IMR-90 (cell line): Measurements from ENCODE around the gene PDGFC. TPM values are rescaled to one million over a fixed set of nuclear protein-coding genes. Genes with fewer than 3 reads are reported as not detected.

Experiments used
- ATAC-seq: fragments of 200-7000 bp; cut with Tn5 transposase; 2 replicates; pipeline ENCODE4 v1.9.1; 2020; ENCODE audit warnings: low read depth, mild to moderate bottlenecking, moderate library complexity
- BruUV-seq: library from RNA; stranded (reverse); fragments of 400-500 nt; replicated peaks from 2 replicates; lab custom pipeline; 2021; lab: Mats Ljungman, UMichigan
- CTCF ChIA-PET: fragments of 300-600 bp; formaldehyde crosslinking; extraction: SDS; loops from one replicate; lab custom pipeline; 2021; ENCODE audit warnings: antibody characterized with exemption; lab: Yijun Ruan, JAX
- POLR2A ChIA-PET: fragments of 300-600 bp; sonication (Branson Sonifier 250); formaldehyde crosslinking; loops from one replicate; lab custom pipeline; 2022; ENCODE audit warnings: antibody characterized with exemption; ENCODE audit not compliant: unreplicated experiment; lab: Charles Lee
- DNase-seq: peaks from one replicate; pipeline ENCODE4 v3.0.0; 2013
- H2AFZ ChIP-seq: replicated peaks from 2 replicates; pipeline ENCODE3; 2013; ENCODE audit warnings: low read length, mild to moderate bottlenecking; ENCODE audit not compliant: poor library complexity
- H2AK5ac ChIP-seq: 2 replicates; pipeline ENCODE4 v1.6.1; 2013; ENCODE audit warnings: low read depth, low read length, inconsistent platforms
- H2AK9ac ChIP-seq: replicated peaks from 2 replicates; pipeline ENCODE3; 2013; ENCODE audit warnings: mild to moderate bottlenecking, low read depth, low read length, moderate library complexity; ENCODE audit not compliant: poor library complexity
- H2BK120ac ChIP-seq: 2 replicates; pipeline ENCODE4 v1.6.1; 2013; ENCODE audit warnings: low read depth, low read length, inconsistent platforms
- H2BK15ac ChIP-seq: 3 replicates; pipeline ENCODE4 v1.6.1; 2013; ENCODE audit warnings: low read depth, low read length, inconsistent platforms
- H2BK20ac ChIP-seq: 2 replicates; pipeline ENCODE4 v1.6.1; 2013; ENCODE audit warnings: low read depth, mild to moderate bottlenecking, inconsistent platforms, low read length, moderate library complexity
- H2BK5ac ChIP-seq: 2 replicates; pipeline ENCODE4 v1.6.1; 2013; ENCODE audit warnings: mild to moderate bottlenecking, low read depth, low read length, inconsistent platforms; ENCODE audit not compliant: poor library complexity, severe bottlenecking
- H3K14ac ChIP-seq: replicated peaks from 2 replicates; pipeline ENCODE4 v1.6.1; 2013; ENCODE audit warnings: low read depth, low read length, inconsistent platforms
- H3K18ac ChIP-seq: 2 replicates; pipeline ENCODE4 v1.6.1; 2013; ENCODE audit warnings: low read depth, low read length, control low read depth
- H3K23ac ChIP-seq: 2 replicates; pipeline ENCODE4 v1.6.1; 2013; ENCODE audit warnings: low read depth, low read length, inconsistent platforms
- H3K27ac ChIP-seq: 2 replicates; pipeline ENCODE4 v1.5.1; 2013; ENCODE audit warnings: mild to moderate bottlenecking, control low read depth, low read length; ENCODE audit not compliant: insufficient read depth
- H3K27me3 ChIP-seq: 2 replicates; pipeline ENCODE4 v1.6.1; 2013; ENCODE audit warnings: low read length; ENCODE audit not compliant: control insufficient read depth, insufficient read depth
- H3K36me3 ChIP-seq: 2 replicates; pipeline ENCODE4 v1.6.1; 2013; ENCODE audit warnings: low read length, mixed read lengths; ENCODE audit not compliant: control insufficient read depth, insufficient read depth
- H3K4ac ChIP-seq: 2 replicates; pipeline ENCODE4 v1.6.1; 2013; ENCODE audit warnings: low read depth, low read length, inconsistent platforms
- H3K4me1 ChIP-seq: 2 replicates; pipeline ENCODE4 v1.6.1; 2013; ENCODE audit warnings: low read length, mixed read lengths; ENCODE audit not compliant: control insufficient read depth, insufficient read depth
- H3K4me2 ChIP-seq: 2 replicates; pipeline ENCODE4 v1.6.1; 2013; ENCODE audit warnings: low read depth, mild to moderate bottlenecking, control low read depth, low read length, moderate library complexity
- H3K4me3 ChIP-seq: 2 replicates; pipeline ENCODE4 v1.5.1; 2013; ENCODE audit warnings: low read depth, mild to moderate bottlenecking, control low read depth, low read length, moderate library complexity; ENCODE audit not compliant: insufficient read depth
- H3K56ac ChIP-seq: 2 replicates; pipeline ENCODE4 v1.6.1; 2013; ENCODE audit warnings: low read length, inconsistent platforms; ENCODE audit not compliant: insufficient read depth; ENCODE audit errors: extremely low read depth
- H3K79me1 ChIP-seq, 2 experiments: 2 replicates each; pipeline ENCODE4 v1.6.1; 2013; ENCODE audit warnings: low read length in 2 of 2, inconsistent platforms in 1 of 2, low read depth in 1 of 2
- H3K9ac ChIP-seq: 2 replicates; pipeline ENCODE4 v1.6.1; 2013; ENCODE audit warnings: low read depth, low read length, control low read depth
- H3K9me1 ChIP-seq: 2 replicates; pipeline ENCODE4 v1.6.1; 2013; ENCODE audit warnings: low read length, inconsistent platforms; ENCODE audit not compliant: insufficient read depth
- H3K9me3 ChIP-seq: 2 replicates; pipeline ENCODE4 v1.6.1; 2013; ENCODE audit warnings: low read length; ENCODE audit not compliant: control insufficient read depth, insufficient read depth
- H4K20me1 ChIP-seq: 2 replicates; pipeline ENCODE4 v1.6.1; 2013; ENCODE audit warnings: low read length, inconsistent platforms; ENCODE audit not compliant: insufficient read depth
- H4K5ac ChIP-seq: 2 replicates; pipeline ENCODE4 v1.6.1; 2013; ENCODE audit warnings: mild to moderate bottlenecking, low read depth, low read length, control low read depth
- H4K8ac ChIP-seq, 2 experiments: 2 replicates each; pipeline ENCODE4 v1.6.1; 2013; ENCODE audit warnings: low read depth in 2 of 2, low read length in 2 of 2, control low read depth in 1 of 2, inconsistent platforms in 1 of 2
- H4K91ac ChIP-seq: 2 replicates; pipeline ENCODE4 v1.6.1; 2013; ENCODE audit warnings: low read depth, low read length, inconsistent platforms; ENCODE audit not compliant: insufficient read depth
- CEBPB ChIP-seq: IDR thresholded peaks from 2 replicates; pipeline ENCODE4 v1.6.1; 2012; ENCODE audit warnings: low read depth, low read length, improper control_type of control experiment
- POLR2A ChIP-seq: IDR thresholded peaks from 2 replicates; pipeline ENCODE4 v1.6.1; 2012; ENCODE audit warnings: mild to moderate bottlenecking, low read depth, low read length
- WGBS, 2 experiments: methylation state at CpG; one replicate each; pipeline versions ENCODE4 v1.1.5 to v1.1.7; 2013; ENCODE audit warnings: missing lambda C conversion rate in 2 of 2; ENCODE audit not compliant: insufficient read length in 1 of 2; ENCODE audit errors: extremely low coverage in 2 of 2; 5-methylcytosine and 5-hydroxymethylcytosine counted together
- dilution Hi-C: fragments of 300-500 bp; cut with HindIII; formaldehyde crosslinking; loops from one replicate; pipeline ENCODE4 v1.14.3; 2018; ENCODE audit warnings: low sequenced_read_pairs; ENCODE audit not compliant: unreplicated experiment
- in situ Hi-C: fragments of 300-500 bp; cut with MboI; formaldehyde crosslinking; loops from 3 replicates; pipeline ENCODE4 v1.14.3; 2019; ENCODE audit warnings: low sequenced_read_pairs, inconsistent platforms, mixed read lengths
- intact Hi-C: fragments of 100-400 bp; cut with micrococcal nuclease; formaldehyde crosslinking; loops from 2 replicates; pipeline ENCODE4 v1.10.0; 2022
- polyA plus RNA-seq, 3 experiments: library from polyadenylated mRNA; depleted of rRNA; stranded (reverse); fragments of >200 nt; gene quantifications; 2 replicates each; pipeline ENCODE4 v1.2.3, GENCODE V29; 2012; ENCODE audit warnings: low replicate concordance in 1 of 3
- total RNA-seq: library from RNA; depleted of rRNA; stranded (reverse); fragments of >200 nt; gene quantifications from 2 replicates; pipeline ENCODE4 v1.2.3, GENCODE V29; 2012

Gene PDGFC
- total and polyA plus RNA-seq, 2 of the 4 experiments (the other 2 are of a cell fraction): 19.8 to 90.7 TPM

GRCh38 chr4:156829201-156829873, 142.3 kb downstream of the PDGFC start:
- H2AFZ ChIP-seq: no peak overlapping the region
- H3K36me3 ChIP-seq: no peaks in the 10 kb centered on the region
- H3K4ac ChIP-seq: no peak overlapping the region
- BruUV-seq: no TSS peak
- no peaks in the 10 kb centered on the region for H3K27me3 ChIP-seq
- in situ Hi-C loops: no loop called here
- no peak overlapping the region for H4K5ac ChIP-seq
- H3K23ac ChIP-seq: no peak overlapping the region
- H3K4me2 ChIP-seq: peak overlapping the region; percentile 1; the same call in 1 of the 2 replicates
- no peak overlapping the region for H4K91ac ChIP-seq
- H3K4me1 ChIP-seq: peaks cover 2% of the 10 kb centered on the region; the same call in 1 of the 2 replicates
- intact Hi-C loops: no loop called here
- no CpG with 5 or more reads among the region's 4 CpGs for WGBS, 2 experiments
- no peak overlapping the region for H3K14ac ChIP-seq
- H3K79me1 ChIP-seq: peaks cover 5 to 24% of the 10 kb centered on the region in 2 experiments; a peak in 3 of 4 replicates
- H4K20me1 ChIP-seq: no peaks in the 10 kb centered on the region
- no peaks in the 10 kb centered on the region for H3K9me3 ChIP-seq
- POLR2A ChIA-PET: no interaction called here
- H3K56ac ChIP-seq: no peak overlapping the region
- H2BK15ac ChIP-seq: no peak overlapping the region
- no peak for ATAC-seq
- no peak overlapping the region for H2AK9ac ChIP-seq
- no peak overlapping the region; a peak in 1 of 4 replicates for H4K8ac ChIP-seq
- no peaks in the 10 kb centered on the region for H3K9me1 ChIP-seq
- H2BK5ac ChIP-seq: no peak overlapping the region
- CTCF ChIA-PET: no interaction called here
- dilution Hi-C loops: no loop called here
- no peak overlapping the region for H3K4me3 ChIP-seq
- no peak overlapping the region for H2BK120ac ChIP-seq
- H2BK20ac ChIP-seq: no peak overlapping the region
- H3K9ac ChIP-seq: no peak overlapping the region
- H3K18ac ChIP-seq: no peak overlapping the region
- no peak overlapping the region for H3K27ac ChIP-seq
- TF ChIP-seq POLR2A: no peak
- peak; percentile 54 for TF ChIP-seq CEBPB
- H2AK5ac ChIP-seq: no peak overlapping the region
- peak; percentile 29 for DNase-seq
